Neural cell (in vitro differentiated cells): ENCODE results near the gene DENND5A. TPM values are rescaled to one million over a fixed set of nuclear protein-coding genes. Genes with fewer than 3 reads are reported as not detected.

Source experiments
- H2AFZ ChIP-seq: fragments of 200-600, 300-800 bp; sonication (generic), shearing (Covaris generic); 2 replicates; pipeline ENCODE4 v1.6.0; 2014; ENCODE audit warnings: low read depth, mild to moderate bottlenecking, antibody characterized with exemption, low read length, moderate library complexity
- H3F3A ChIP-seq: fragments of 200-600 bp; shearing (Covaris generic); 2 replicates; pipeline ENCODE4 v1.6.1; 2016; ENCODE audit warnings: mild to moderate bottlenecking, moderate library complexity, mixed read lengths, antibody characterized with exemption, low read length; ENCODE audit not compliant: insufficient read depth, poor library complexity, severe bottlenecking
- H3K27ac ChIP-seq: fragments of 200-600, 300-800 bp; sonication (generic), shearing (Covaris generic); 2 replicates; pipeline ENCODE4 v1.5.1; 2014; ENCODE audit warnings: mild to moderate bottlenecking, low read length, moderate library complexity
- H3K27me3 ChIP-seq: fragments of 300-800, 200-600 bp; sonication (generic), shearing (Covaris generic); 2 replicates; pipeline ENCODE4 v1.6.0; 2014; ENCODE audit warnings: mild to moderate bottlenecking, low read depth, low read length, moderate library complexity; ENCODE audit not compliant: insufficient read depth
- H3K36me3 ChIP-seq: fragments of 300-800, 200-600 bp; sonication (generic), shearing (Covaris generic); 2 replicates; pipeline ENCODE4 v1.5.1; 2014; ENCODE audit warnings: mild to moderate bottlenecking, antibody characterized with exemption, low read length, moderate library complexity; ENCODE audit not compliant: insufficient read depth
- H3K4me2 ChIP-seq: fragments of 300-800, 200-600 bp; sonication (generic), shearing (Covaris generic); 2 replicates; pipeline ENCODE4 v1.6.0; 2014; ENCODE audit warnings: mild to moderate bottlenecking, low read length
- H3K4me3 ChIP-seq: fragments of 300-800, 200-600 bp; sonication (generic), shearing (Covaris generic); 2 replicates; pipeline ENCODE4 v1.5.1; 2014; ENCODE audit warnings: mild to moderate bottlenecking, low read length, moderate library complexity
- H3K79me2 ChIP-seq: fragments of 200-600 bp; shearing (Covaris generic); replicated peaks from 2 replicates; pipeline ENCODE4 v1.6.0; 2014; ENCODE audit warnings: mild to moderate bottlenecking, low read length, moderate library complexity; ENCODE audit not compliant: insufficient read depth
- H3K9ac ChIP-seq: fragments of 300-800, 200-600 bp; sonication (generic), shearing (Covaris generic); 2 replicates; pipeline ENCODE4 v1.6.1; 2016; ENCODE audit warnings: mild to moderate bottlenecking, low read length, mixed read lengths
- H3K9me2 ChIP-seq: fragments of 200-600 bp; shearing (Covaris generic); 2 replicates; pipeline ENCODE4 v1.6.1; 2016; ENCODE audit warnings: mild to moderate bottlenecking, low read length, mixed read lengths; ENCODE audit not compliant: insufficient read depth
- H3K9me3 ChIP-seq: fragments of 200-600, 300-800 bp; sonication (generic), shearing (Covaris generic); 2 replicates; pipeline ENCODE4 v1.6.1; 2016; ENCODE audit warnings: mild to moderate bottlenecking, mixed run types, low read length, moderate library complexity, mixed read lengths
- H4K20me1 ChIP-seq: fragments of 200-600 bp; shearing (Covaris generic); 2 replicates; pipeline ENCODE4 v1.6.1; 2016; ENCODE audit warnings: mild to moderate bottlenecking, mixed run types; ENCODE audit not compliant: insufficient read depth
- EP300 ChIP-seq: fragments of 450-650 bp; conservative IDR thresholded peaks from 2 replicates; pipeline ENCODE4 v1.6.1; 2014; ENCODE audit warnings: antibody characterized with exemption, mild to moderate bottlenecking, moderate library complexity; ENCODE audit not compliant: poor library complexity, severe bottlenecking
- EZH2 ChIP-seq: fragments of 200-600, 300-800 bp; shearing (Covaris generic), sonication (generic); IDR thresholded peaks from 2 replicates; pipeline ENCODE4 v1.6.1; 2014; ENCODE audit warnings: antibody characterized with exemption, low read length, borderline replicate concordance, mild to moderate bottlenecking; ENCODE audit not compliant: insufficient read depth, poor library complexity, severe bottlenecking
- MXI1 ChIP-seq: fragments of 450-650 bp; conservative IDR thresholded peaks from 2 replicates; pipeline ENCODE4 v1.6.1; 2014; ENCODE audit warnings: antibody characterized with exemption, mild to moderate bottlenecking; ENCODE audit not compliant: poor library complexity, severe bottlenecking
- POLR2AphosphoS5 ChIP-seq: IDR thresholded peaks from 2 replicates; pipeline ENCODE4 v1.6.1; 2012
- RAD21 ChIP-seq: fragments of 450-650 bp; conservative IDR thresholded peaks from 2 replicates; pipeline ENCODE4 v1.6.1; 2014; ENCODE audit warnings: antibody characterized with exemption, mild to moderate bottlenecking, moderate library complexity
- TAF1 ChIP-seq: IDR thresholded peaks from 2 replicates; pipeline ENCODE4 v1.6.1; 2012; ENCODE audit warnings: low read depth
- polyA plus RNA-seq: library from polyadenylated mRNA; depleted of rRNA; stranded (reverse); fragments of >200 nt; gene quantifications from 2 replicates; pipeline ENCODE4 v1.2.3, GENCODE V29; 2014
- TF ChIP-seq, protein P1 (sequence below): fragments of 450-650 bp; IDR thresholded peaks from 2 replicates; pipeline ENCODE4 v1.5.1; 2014; ENCODE audit warnings: antibody characterized with exemption, mild to moderate bottlenecking, moderate library complexity; ENCODE audit not compliant: poor library complexity, severe bottlenecking

Gene DENND5A
- polyA plus RNA-seq, 1 donor from 2014 or later: 75.6 TPM

DNA sequence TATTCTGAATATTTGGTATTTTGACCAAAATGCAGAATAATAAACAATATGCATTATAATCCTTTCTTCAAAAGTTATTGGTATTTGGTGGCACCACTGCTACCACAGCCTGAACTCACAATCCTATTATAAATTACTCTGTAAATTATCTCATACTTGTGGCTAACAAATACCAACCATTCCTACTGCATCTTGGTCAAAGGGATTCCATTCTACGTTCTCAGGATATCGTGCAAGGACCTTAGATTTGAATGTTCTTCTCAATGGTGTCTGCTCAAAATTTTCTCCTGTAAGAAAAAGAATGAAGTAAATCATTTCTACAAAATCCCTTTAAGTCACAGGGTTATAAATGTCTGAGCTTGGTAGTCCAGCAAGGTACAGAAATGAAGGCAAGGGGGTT lies 58.7 kb downstream of the DENND5A start:
- Histone ChIP-seq H3K27me3 (no peaks in the 10 kb centered on the region), H3K9me3 (no peaks in the 10 kb centered on the region), H4K20me1 (peaks cover 3% of the 10 kb centered on the region), H3K79me2 (peaks cover 20% of the 10 kb centered on the region), H3K9ac (no peak overlapping the region), H3K27ac (no peak overlapping the region), H3F3A (no peaks in the 10 kb centered on the region), H3K36me3 (no peaks in the 10 kb centered on the region), H2AFZ (no peak overlapping the region), H3K4me2 (no peak overlapping the region), H3K4me3 (no peak overlapping the region), H3K9me2 (no peaks in the 10 kb centered on the region)
- TF ChIP-seq POLR2AphosphoS5 (no peak), MXI1 (no peak)

DNA sequence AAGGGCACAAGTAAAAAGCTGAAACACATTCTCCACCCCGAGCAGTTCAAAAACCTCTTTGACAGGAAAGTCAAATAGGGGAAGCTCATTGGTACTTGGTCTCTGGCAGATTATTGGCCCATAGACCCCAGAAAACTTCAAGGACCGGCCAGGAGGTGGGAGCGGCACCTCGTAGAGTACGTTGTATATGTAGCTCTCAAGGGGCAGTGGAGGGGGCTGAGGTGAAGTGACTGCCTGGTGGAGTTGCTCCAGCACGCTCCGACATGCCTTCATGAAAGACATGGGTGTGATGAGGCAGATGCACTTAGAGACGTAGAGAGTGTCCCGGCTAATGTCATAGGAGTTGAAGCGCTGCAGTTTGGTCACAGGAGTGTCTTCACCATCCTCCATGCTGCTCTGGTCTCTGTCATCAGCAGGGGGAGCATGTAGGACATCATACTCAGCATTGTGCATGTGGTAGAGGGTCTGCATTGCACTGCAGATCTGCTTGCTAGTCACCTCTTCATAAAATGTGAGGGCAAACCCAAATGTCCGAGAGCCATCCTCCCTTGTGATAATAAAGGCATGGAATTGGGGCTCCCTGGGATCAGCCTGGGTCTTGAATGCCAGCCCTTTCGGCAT lies 61.3 kb downstream of the DENND5A start:
- TF ChIP-seq POLR2AphosphoS5 (no peak), RAD21 (peak; percentile 12)
- Histone ChIP-seq H2AFZ (no peak overlapping the region), H3K4me2 (no peak overlapping the region), H3K79me2 (peaks cover 12% of the 10 kb centered on the region), H3K27ac (no peak overlapping the region), H4K20me1 (peaks cover 3% of the 10 kb centered on the region), H3K36me3 (no peaks in the 10 kb centered on the region), H3K27me3 (no peaks in the 10 kb centered on the region), H3K9me2 (no peaks in the 10 kb centered on the region), H3K9ac (no peak overlapping the region), H3F3A (no peaks in the 10 kb centered on the region), H3K4me3 (no peak overlapping the region), H3K9me3 (no peaks in the 10 kb centered on the region)

DNA sequence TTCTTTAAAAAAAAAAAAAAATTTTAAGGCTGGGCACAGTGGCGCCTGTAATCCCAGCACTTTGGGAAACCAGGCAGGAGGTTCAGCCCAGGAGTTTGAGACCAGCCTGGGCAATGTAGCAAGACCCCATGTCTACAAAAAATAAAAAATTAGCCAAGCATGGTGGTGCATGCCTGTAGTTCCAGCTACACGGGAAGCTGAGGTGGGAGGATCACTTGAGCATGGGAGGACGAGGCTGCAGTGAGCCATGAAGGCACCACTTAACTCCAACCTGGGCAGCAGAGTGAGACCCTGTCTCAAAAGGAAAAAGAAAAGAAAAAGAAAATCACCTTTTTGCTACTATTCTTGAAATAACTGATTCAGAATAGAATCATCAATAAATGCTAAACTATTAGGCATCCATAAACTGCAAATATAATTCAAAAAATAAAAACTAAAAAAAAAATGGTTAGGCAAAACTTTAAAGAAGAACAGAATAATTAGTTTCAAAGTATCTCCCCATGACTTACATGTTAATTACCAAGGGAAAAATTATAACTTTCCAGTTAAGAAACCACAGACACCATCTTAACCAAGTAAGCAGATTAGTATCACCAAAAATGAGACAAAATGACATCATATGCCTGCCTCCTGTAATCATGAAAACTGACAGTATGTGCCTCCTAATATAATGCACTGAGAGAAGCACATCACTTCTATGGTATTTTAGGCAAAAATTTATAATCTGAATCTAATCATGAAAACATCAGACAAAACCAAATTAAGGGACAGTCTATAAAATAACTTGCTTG lies 63.6 kb downstream of the DENND5A start:
- TF ChIP-seq RAD21 (no peak), EP300 (no peak), MXI1 (no peak), EZH2 (no peak), TAF1 (no peak)
- TF ChIP-seq, protein P1, sequence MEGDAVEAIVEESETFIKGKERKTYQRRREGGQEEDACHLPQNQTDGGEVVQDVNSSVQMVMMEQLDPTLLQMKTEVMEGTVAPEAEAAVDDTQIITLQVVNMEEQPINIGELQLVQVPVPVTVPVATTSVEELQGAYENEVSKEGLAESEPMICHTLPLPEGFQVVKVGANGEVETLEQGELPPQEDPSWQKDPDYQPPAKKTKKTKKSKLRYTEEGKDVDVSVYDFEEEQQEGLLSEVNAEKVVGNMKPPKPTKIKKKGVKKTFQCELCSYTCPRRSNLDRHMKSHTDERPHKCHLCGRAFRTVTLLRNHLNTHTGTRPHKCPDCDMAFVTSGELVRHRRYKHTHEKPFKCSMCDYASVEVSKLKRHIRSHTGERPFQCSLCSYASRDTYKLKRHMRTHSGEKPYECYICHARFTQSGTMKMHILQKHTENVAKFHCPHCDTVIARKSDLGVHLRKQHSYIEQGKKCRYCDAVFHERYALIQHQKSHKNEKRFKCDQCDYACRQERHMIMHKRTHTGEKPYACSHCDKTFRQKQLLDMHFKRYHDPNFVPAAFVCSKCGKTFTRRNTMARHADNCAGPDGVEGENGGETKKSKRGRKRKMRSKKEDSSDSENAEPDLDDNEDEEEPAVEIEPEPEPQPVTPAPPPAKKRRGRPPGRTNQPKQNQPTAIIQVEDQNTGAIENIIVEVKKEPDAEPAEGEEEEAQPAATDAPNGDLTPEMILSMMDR: no peak
- H3K9me3 ChIP-seq: no peaks in the 10 kb centered on the region
- no peak overlapping the region for H3K4me2 ChIP-seq
- H2AFZ ChIP-seq: no peak overlapping the region
- no peaks in the 10 kb centered on the region for H3K9me2 ChIP-seq
- H3K36me3 ChIP-seq: no peaks in the 10 kb centered on the region
- no peaks in the 10 kb centered on the region for H4K20me1 ChIP-seq
- no peaks in the 10 kb centered on the region for H3F3A ChIP-seq
- H3K4me3 ChIP-seq: no peak overlapping the region
- H3K79me2 ChIP-seq: peaks cover 3% of the 10 kb centered on the region
- H3K27me3 ChIP-seq: no peaks in the 10 kb centered on the region
- no peak overlapping the region for H3K27ac ChIP-seq
- H3K9ac ChIP-seq: no peak overlapping the region
